Measurements from ENCODE around the gene STARD8. TPM values are rescaled to one million over a fixed set of nuclear protein-coding genes. Genes with fewer than 3 reads are reported as not detected.

STARD8 gene
- total RNA-seq, 1 donor, result 1.4 TPM

- Histone ChIP-seq H3K9me3 (ENCODE audit: low read depth, low read length) (no peaks in the 10 kb centered on the region), H3K27me3 (ENCODE audit: insufficient read depth, low read length) (peaks cover 36% of the 10 kb centered on the region), H3K4me3 (ENCODE audit: insufficient read depth, low read length) (no peak overlapping the region), H4K20me1 (ENCODE audit: insufficient read depth, low read length) (peaks cover 3% of the 10 kb centered on the region), H3K79me2 (ENCODE audit: insufficient read depth, low read length) (no peaks in the 10 kb centered on the region), H2AFZ (ENCODE audit: low read length) (no peak overlapping the region), H3K36me3 (ENCODE audit: insufficient read depth, low read length) (no peaks in the 10 kb centered on the region), H3K4me1 (ENCODE audit: insufficient read depth, low read length) (no peaks in the 10 kb centered on the region), H3K27ac (ENCODE audit: low read depth, low read length) (no peak overlapping the region), H3K4me2 (ENCODE audit: insufficient read depth, low read length) (no peak overlapping the region)
- no peak for TF ChIP-seq CTCF (IDR thresholded peaks at IDR 0.05; ENCODE audit: extremely low read depth, low read depth, low read length)
- no peak for DNase-seq (ENCODE audit: insufficient read length, low spot score, missing footprints)
Measured at GRCh38 chrX:68755616-68756125, 108.2 kb downstream of the STARD8 start.

- DNase-seq (ENCODE audit: insufficient read length, low spot score, missing footprints), result no peak
- H3K4me1 ChIP-seq (ENCODE audit: insufficient read depth, low read length), result no peaks in the 10 kb centered on the region
- H4K20me1 ChIP-seq (ENCODE audit: insufficient read depth, low read length), result peaks cover 6% of the 10 kb centered on the region
- TF ChIP-seq CTCF (IDR thresholded peaks at IDR 0.05; ENCODE audit: extremely low read depth, low read depth, low read length), result no peak
- no peaks in the 10 kb centered on the region for H3K79me2 ChIP-seq (ENCODE audit: insufficient read depth, low read length)
- H3K27me3 ChIP-seq (ENCODE audit: insufficient read depth, low read length), result peaks cover 40% of the 10 kb centered on the region
- H3K4me3 ChIP-seq (ENCODE audit: insufficient read depth, low read length), result no peak overlapping the region
- H3K27ac ChIP-seq (ENCODE audit: low read depth, low read length), result no peak overlapping the region
- H3K36me3 ChIP-seq (ENCODE audit: insufficient read depth, low read length), result no peaks in the 10 kb centered on the region
- H3K4me2 ChIP-seq (ENCODE audit: insufficient read depth, low read length), result no peak overlapping the region
- no peaks in the 10 kb centered on the region for H3K9me3 ChIP-seq (ENCODE audit: low read depth, low read length)
- no peak overlapping the region for H2AFZ ChIP-seq (ENCODE audit: low read length)
Measured at GRCh38 chrX:68757331-68757730, 109.9 kb downstream of the STARD8 start.

- peaks cover 6% of the 10 kb centered on the region for H4K20me1 ChIP-seq (ENCODE audit: insufficient read depth, low read length)
- H3K4me1 ChIP-seq (ENCODE audit: insufficient read depth, low read length), result no peaks in the 10 kb centered on the region
- TF ChIP-seq CTCF (IDR thresholded peaks at IDR 0.05; ENCODE audit: extremely low read depth, low read depth, low read length), result no peak
- H2AFZ ChIP-seq (ENCODE audit: low read length), result no peak overlapping the region
- H3K4me3 ChIP-seq (ENCODE audit: insufficient read depth, low read length), result no peak overlapping the region
- H3K4me2 ChIP-seq (ENCODE audit: insufficient read depth, low read length), result no peak overlapping the region
- no peak overlapping the region for H3K27ac ChIP-seq (ENCODE audit: low read depth, low read length)
- no peaks in the 10 kb centered on the region for H3K79me2 ChIP-seq (ENCODE audit: insufficient read depth, low read length)
- H3K9me3 ChIP-seq (ENCODE audit: low read depth, low read length), result no peaks in the 10 kb centered on the region
- no peaks in the 10 kb centered on the region for H3K36me3 ChIP-seq (ENCODE audit: insufficient read depth, low read length)
- H3K27me3 ChIP-seq (ENCODE audit: insufficient read depth, low read length), result peaks cover 41% of the 10 kb centered on the region
- DNase-seq (ENCODE audit: insufficient read length, low spot score, missing footprints), result no peak
Measured at GRCh38 chrX:68757731-68758130, 110.3 kb downstream of the STARD8 start.

GRCh38 chrX:68758671-68759070 is 111.2 kb downstream of the STARD8 start:
- H2AFZ ChIP-seq (ENCODE audit: low read length), result no peak overlapping the region
- H3K36me3 ChIP-seq (ENCODE audit: insufficient read depth, low read length), result no peaks in the 10 kb centered on the region
- H3K9me3 ChIP-seq (ENCODE audit: low read depth, low read length), result no peaks in the 10 kb centered on the region
- no peak for DNase-seq (ENCODE audit: insufficient read length, low spot score, missing footprints)
- peaks cover 49% of the 10 kb centered on the region for H3K27me3 ChIP-seq (ENCODE audit: insufficient read depth, low read length)
- H3K27ac ChIP-seq (ENCODE audit: low read depth, low read length), result no peak overlapping the region
- no peak for TF ChIP-seq CTCF (IDR thresholded peaks at IDR 0.05; ENCODE audit: extremely low read depth, low read depth, low read length)
- no peaks in the 10 kb centered on the region for H3K4me1 ChIP-seq (ENCODE audit: insufficient read depth, low read length)
- H4K20me1 ChIP-seq (ENCODE audit: insufficient read depth, low read length), result peaks cover 6% of the 10 kb centered on the region
- no peak overlapping the region for H3K4me2 ChIP-seq (ENCODE audit: insufficient read depth, low read length)
- no peak overlapping the region for H3K4me3 ChIP-seq (ENCODE audit: insufficient read depth, low read length)
- no peaks in the 10 kb centered on the region for H3K79me2 ChIP-seq (ENCODE audit: insufficient read depth, low read length)

Measured in osteoblast (primary cell).